NCI-H1436 treated with DMSO at 0.1 percent for 48 hours (cell line): ENCODE measurements around the gene PTCH1.

Experiments
- DNase-seq: peaks from one replicate; lab custom pipeline; 2025; lab: John Stamatoyannopoulos, UW

Gene PTCH1

GRCh38 chr9:95516734-95517558 is at the start of gene PTCH1:
PTCH1 (minus strand) TSS chr9:95516971.
- DNase-seq, result no peak

GRCh38 chr9:95565982-95566381 is 49.2 kb upstream of the PTCH1 start:
- no peak for DNase-seq

GRCh38 chr9:95561913-95562312 is 45.1 kb upstream of the PTCH1 start:
- no peak for DNase-seq

GRCh38 chr9:95557142-95557541 is 40.4 kb upstream of the PTCH1 start:
- no peak for DNase-seq

- no peak for DNase-seq
These were observed 39.8 kb upstream of the PTCH1 start for GRCh38 chr9:95556521-95556920.

- DNase-seq, result no peak
These were observed 36.2 kb upstream of the PTCH1 start for GRCh38 chr9:95552814-95553546.

GRCh38 chr9:95552255-95552654 is 35.5 kb upstream of the PTCH1 start:
- DNase-seq, result no peak

GRCh38 chr9:95551406-95551805 is 34.6 kb upstream of the PTCH1 start:
- no peak for DNase-seq

GRCh38 chr9:95545831-95546567 is 29.2 kb upstream of the PTCH1 start:
- no peak for DNase-seq

GRCh38 chr9:95533996-95534680 is 17.4 kb upstream of the PTCH1 start:
- DNase-seq, result no peak

GRCh38 chr9:95529910-95530309 is 13.1 kb upstream of the PTCH1 start:
- no peak for DNase-seq

- no peak for DNase-seq
These were observed 12.2 kb upstream of the PTCH1 start for GRCh38 chr9:95528908-95529502.

- no peak for DNase-seq
These were observed 6.2 kb upstream of the PTCH1 start for GRCh38 chr9:95522871-95523370.

- DNase-seq, result no peak
These were observed 4.9 kb upstream of the PTCH1 start for GRCh38 chr9:95521699-95522098.

- DNase-seq, result no peak
These were observed 1.0 kb upstream of the PTCH1 start for GRCh38 chr9:95517559-95518425.

GRCh38 chr9:95516221-95516733 is 494 bp downstream of the PTCH1 start:
- no peak for DNase-seq

- DNase-seq, result no peak
These were observed 1.3 kb downstream of the PTCH1 start for GRCh38 chr9:95515272-95516113.

- no peak for DNase-seq
These were observed 2.4 kb downstream of the PTCH1 start for GRCh38 chr9:95514342-95514741.

GRCh38 chr9:95513711-95514110 is 3.1 kb downstream of the PTCH1 start:
- DNase-seq, result no peak
